NCI-H1417 (cell line): ENCODE results near the gene HLX.

Source experiments
- DNase-seq, 3 experiments: peaks; one replicate each; lab custom pipeline; 2025; lab: John Stamatoyannopoulos, UW

Gene HLX

GRCh38 chr1:220925707-220926106 is 46.5 kb downstream of the HLX start:
- DNase-seq: peak in 1 of 3 experiments; percentile 44

DNA sequence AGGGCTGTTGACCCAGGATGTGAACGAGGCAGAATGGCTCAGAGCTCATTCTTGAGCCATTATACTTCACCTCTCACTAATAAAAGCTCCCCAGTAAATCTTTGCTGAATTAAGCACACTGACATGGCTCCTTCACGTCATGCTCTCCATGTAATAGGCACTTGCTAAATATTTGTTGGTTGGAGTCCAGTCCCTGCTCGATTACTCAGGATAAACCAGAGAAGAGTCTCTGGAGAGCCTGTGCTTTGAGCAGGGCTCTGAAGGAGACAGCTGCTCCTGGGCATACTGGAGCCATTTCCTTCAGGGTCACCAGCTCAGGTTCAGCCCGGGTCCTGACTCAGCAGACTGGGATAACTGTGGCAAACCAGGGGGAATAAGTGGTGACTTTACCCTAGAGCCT is 46.9 kb downstream of the HLX start:
- peak in 1 of 3 experiments; percentile 44 for DNase-seq

GRCh38 chr1:220927442-220927841 is 48.2 kb downstream of the HLX start:
- peak; percentile 34 to 98 (median 89) for DNase-seq

DNA sequence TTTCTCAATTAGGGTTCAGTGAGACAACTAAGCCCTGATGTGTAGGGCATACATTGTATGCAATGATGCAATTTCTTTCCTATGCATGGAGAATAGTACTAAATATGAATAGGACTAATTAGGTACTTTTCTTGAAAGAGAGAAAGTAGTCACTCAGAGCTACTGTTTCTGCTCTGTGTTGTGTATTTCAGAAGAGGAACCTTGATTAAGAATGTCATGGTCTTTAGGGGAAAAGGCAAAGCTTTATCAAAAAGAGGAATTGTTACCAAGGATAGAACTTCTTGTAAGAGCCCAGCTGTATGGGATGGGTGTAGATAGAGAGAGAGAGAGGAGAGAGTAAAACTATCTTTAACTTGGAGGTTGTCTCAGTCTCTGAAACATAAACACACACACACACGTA is 49.1 kb downstream of the HLX start:
- DNase-seq: no peak

- peak in 1 of 3 experiments; percentile 36 for DNase-seq
Measured at GRCh38 chr1:220928725-220929300, 49.6 kb downstream of the HLX start.

GRCh38 chr1:220929304-220929703 is 50.1 kb downstream of the HLX start:
- DNase-seq: no peak
